GM12892 (cell line): Measurements from ENCODE around the gene ZNF160.
A peak's percentile ranks its signal among the peaks of the same experiment; 100 is the strongest.

ENCODE experiments used
- DNase-seq: peaks from one replicate; pipeline ENCODE4 v3.0.0; 2011; ENCODE audit not compliant: insufficient read length
- FAIRE-seq: peaks from 2 replicates; lab custom pipeline; 2011; peaks lifted over from hg19 to GRCh38; lab: Jason Lieb, UNC
- POLR2A ChIP-seq: IDR thresholded peaks from 2 replicates; pipeline ENCODE4 v1.6.1; 2011; ENCODE audit warnings: low read depth, low read length, control low read depth
- POLR2AphosphoS5 ChIP-seq: IDR thresholded peaks from 2 replicates; pipeline ENCODE4 v1.6.1; 2011; ENCODE audit warnings: low read depth, low read length, control low read depth
- TAF1 ChIP-seq: IDR thresholded peaks from 2 replicates; pipeline ENCODE4 v1.6.1; 2011; ENCODE audit warnings: low read depth, mild to moderate bottlenecking, control low read depth, low read length, borderline replicate concordance

Gene ZNF160

DNA sequence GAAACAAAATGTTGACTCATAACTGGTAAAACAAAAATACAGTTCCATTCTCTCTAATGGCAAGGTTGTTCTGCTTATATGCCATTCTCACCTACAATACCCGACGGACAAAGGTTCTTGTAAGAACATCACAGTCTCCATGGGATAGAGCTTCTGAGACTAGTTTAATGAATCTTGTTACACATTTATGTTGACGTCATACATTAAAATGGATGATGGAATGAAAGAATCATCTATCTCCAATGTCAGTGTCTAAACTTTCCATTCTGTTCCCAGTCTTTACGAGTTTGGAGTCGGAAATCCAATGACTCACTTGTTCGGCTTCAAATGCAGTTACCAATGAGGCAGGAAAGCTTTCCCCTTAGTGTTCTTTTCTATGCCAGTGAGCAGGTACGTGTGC, 17.7 kb downstream of the ZNF160 start:
- no peak for FAIRE-seq
- no peak for DNase-seq
- TF ChIP-seq TAF1 (no peak), POLR2AphosphoS5 (no peak), POLR2A (no peak)

DNA sequence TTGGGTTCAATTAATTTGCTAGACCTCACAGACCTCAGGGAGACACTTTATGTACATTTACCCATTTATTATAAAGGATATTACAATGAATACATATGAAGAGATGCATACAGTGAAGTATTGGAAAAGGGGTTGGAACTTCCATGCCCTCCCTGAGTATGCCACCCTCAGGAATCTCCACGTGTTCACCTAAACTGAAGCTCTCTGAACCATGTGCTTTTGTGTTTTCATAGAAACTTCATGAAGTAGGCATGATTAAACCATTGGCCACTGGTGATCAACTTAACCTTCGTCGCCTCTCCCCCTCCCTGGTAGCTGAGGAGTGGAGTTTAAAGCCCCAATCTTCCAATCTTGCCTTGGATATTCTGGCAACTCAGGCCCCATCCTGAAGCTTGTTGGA, 20.3 kb downstream of the ZNF160 start:
- no peak for FAIRE-seq
- TF ChIP-seq POLR2AphosphoS5 = no peak
- no peak for TF ChIP-seq POLR2A
- no peak for TF ChIP-seq TAF1
- DNase-seq = no peak

- FAIRE-seq (no peak), DNase-seq (no peak)
- TF ChIP-seq POLR2AphosphoS5 (no peak), TAF1 (no peak), POLR2A (no peak)
Measured at GRCh38 chr19:53079313-53079924, 23.8 kb downstream of the ZNF160 start.

DNA sequence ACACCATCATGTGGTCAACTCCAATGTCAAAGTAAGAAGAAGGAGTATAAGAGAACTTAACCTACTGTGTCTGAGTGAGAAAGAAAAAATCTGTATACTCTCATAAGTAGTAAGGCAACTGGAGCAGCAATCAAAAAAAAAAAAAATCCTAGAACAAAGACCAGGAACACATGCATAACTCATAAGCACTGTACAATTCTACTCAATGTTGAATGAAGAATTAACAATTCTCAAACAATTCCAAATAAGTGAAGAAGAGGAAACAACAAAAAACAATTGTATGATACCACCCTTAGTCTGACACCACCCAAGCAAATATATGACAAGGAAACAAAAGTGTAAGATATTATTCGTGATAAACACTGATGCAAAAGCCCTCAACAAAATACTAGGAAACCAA, 24.6 kb downstream of the ZNF160 start:
- TF ChIP-seq TAF1 (no peak), POLR2A (no peak)
- FAIRE-seq = no peak
- DNase-seq = no peak

GRCh38 chr19:53076984-53077383, 26.2 kb downstream of the ZNF160 start:
- DNase-seq = no peak
- FAIRE-seq = no peak
- TF ChIP-seq POLR2AphosphoS5 (no peak), POLR2A (no peak), TAF1 (no peak)

- FAIRE-seq = peak; percentile 14
- DNase-seq = no peak
- TF ChIP-seq POLR2AphosphoS5 (no peak), TAF1 (no peak), POLR2A (no peak)
Measured at GRCh38 chr19:53068834-53069233, 34.4 kb downstream of the ZNF160 start.

DNA sequence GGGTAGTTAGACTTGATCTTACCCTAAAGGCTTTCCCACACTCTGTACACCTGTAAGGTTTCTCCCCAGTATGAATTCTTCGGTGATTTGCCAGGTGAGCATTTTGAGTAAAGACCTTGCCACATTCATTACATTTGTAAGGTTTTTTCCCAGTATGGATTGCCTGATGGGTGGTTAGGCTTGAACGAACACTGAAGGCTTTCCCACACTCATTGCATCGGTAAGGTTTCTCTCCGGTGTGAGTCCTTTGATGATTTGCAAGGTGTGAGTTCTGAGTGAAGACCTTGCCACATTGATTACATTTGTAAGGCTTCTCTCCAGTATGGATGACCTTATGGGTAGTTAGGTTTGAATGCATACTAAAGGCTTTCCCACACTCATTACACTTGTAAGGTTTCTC, 35.0 kb downstream of the ZNF160 start:
- DNase-seq = no peak
- TF ChIP-seq POLR2A = 0 out of 2 replicates have a peak, but pooled peaks have one; percentile 3
- TF ChIP-seq TAF1 = no peak
- FAIRE-seq = no peak

- no peak for DNase-seq
- FAIRE-seq = no peak
- no peak for TF ChIP-seq TAF1
Measured at GRCh38 chr19:53057904-53058580, 45.2 kb downstream of the ZNF160 start.

- FAIRE-seq (no peak), DNase-seq (no peak)
- TF ChIP-seq TAF1 (no peak), POLR2AphosphoS5 (no peak), POLR2A (no peak)
Measured at GRCh38 chr19:53055117-53055516, 48.1 kb downstream of the ZNF160 start.

- no peak for FAIRE-seq
Measured at GRCh38 chr19:53047379-53047778, 55.8 kb downstream of the ZNF160 start.

GRCh38 chr19:53045536-53045935, 57.7 kb downstream of the ZNF160 start:
- TF ChIP-seq POLR2AphosphoS5 = no peak
- TF ChIP-seq POLR2A = no peak
- TF ChIP-seq TAF1 = no peak
- no peak for FAIRE-seq

More at GRCh38 chr19:53047379-53047778, 55.8 kb downstream of the ZNF160 start:
- DNase-seq = no peak
- no peak for TF ChIP-seq POLR2A
- TF ChIP-seq TAF1 = no peak
- no peak for TF ChIP-seq POLR2AphosphoS5

GRCh38 chr19:53041366-53041765, 61.9 kb downstream of the ZNF160 start:
- FAIRE-seq = no peak
- DNase-seq = no peak
- TF ChIP-seq TAF1 = no peak
- TF ChIP-seq POLR2AphosphoS5 = no peak
- no peak for TF ChIP-seq POLR2A

More at GRCh38 chr19:53045536-53045935, 57.7 kb downstream of the ZNF160 start:
- DNase-seq = no peak
